ENCODE results near the gene SIDT1. TPM values are rescaled to one million over a fixed set of nuclear protein-coding genes. Genes with fewer than 3 reads are reported as not detected.

The SIDT1 gene
- total RNA-seq, 1 experiment from 2014 or later = not detected

GRCh38 chr3:113606539-113607218, 74.3 kb downstream of the SIDT1 start:
- peaks cover 1% of the 10 kb centered on the region; the same call in 1 of the 2 replicates for H3K27me3 ChIP-seq
- H3K4me3 ChIP-seq = no peak overlapping the region
- no peaks in the 10 kb centered on the region for H3K36me3 ChIP-seq
- H3K9me3 ChIP-seq = no peaks in the 10 kb centered on the region
- DNase-seq = no peak

GRCh38 chr3:113607219-113607596, 74.9 kb downstream of the SIDT1 start:
- no peaks in the 10 kb centered on the region; the same call in 1 of the 2 replicates for H3K27me3 ChIP-seq
- no peaks in the 10 kb centered on the region for H3K9me3 ChIP-seq
- H3K36me3 ChIP-seq = no peaks in the 10 kb centered on the region
- DNase-seq = no peak
- H3K4me3 ChIP-seq = no peak overlapping the region

- no peaks in the 10 kb centered on the region for H3K27me3 ChIP-seq
- no peak overlapping the region for H3K4me3 ChIP-seq
- H3K9me3 ChIP-seq = no peaks in the 10 kb centered on the region
- no peaks in the 10 kb centered on the region for H3K36me3 ChIP-seq
- no peak for DNase-seq
Measured at GRCh38 chr3:113614402-113614801, 82.0 kb downstream of the SIDT1 start.

GRCh38 chr3:113615976-113616375, 83.6 kb downstream of the SIDT1 start:
- Histone ChIP-seq H3K27me3 (no peaks in the 10 kb centered on the region), H3K36me3 (no peaks in the 10 kb centered on the region), H3K9me3 (no peaks in the 10 kb centered on the region), H3K4me3 (no peak overlapping the region)
- DNase-seq = no peak

GRCh38 chr3:113617726-113618125, 85.4 kb downstream of the SIDT1 start:
- H3K9me3 ChIP-seq = no peaks in the 10 kb centered on the region
- H3K36me3 ChIP-seq = no peaks in the 10 kb centered on the region
- DNase-seq = no peak
- H3K4me3 ChIP-seq = no peak overlapping the region
- no peaks in the 10 kb centered on the region for H3K27me3 ChIP-seq

- Histone ChIP-seq H3K27me3 (no peaks in the 10 kb centered on the region), H3K9me3 (no peaks in the 10 kb centered on the region), H3K4me3 (no peak overlapping the region), H3K36me3 (no peaks in the 10 kb centered on the region)
- DNase-seq = no peak
Measured at GRCh38 chr3:113620091-113620490, 87.7 kb downstream of the SIDT1 start.

GRCh38 chr3:113623324-113623723, 91.0 kb downstream of the SIDT1 start:
- DNase-seq = no peak
- Histone ChIP-seq H3K36me3 (no peaks in the 10 kb centered on the region), H3K9me3 (no peaks in the 10 kb centered on the region), H3K4me3 (no peak overlapping the region), H3K27me3 (no peaks in the 10 kb centered on the region)

GRCh38 chr3:113623811-113624210, 91.5 kb downstream of the SIDT1 start:
- Histone ChIP-seq H3K9me3 (no peaks in the 10 kb centered on the region), H3K36me3 (no peaks in the 10 kb centered on the region), H3K4me3 (no peak overlapping the region), H3K27me3 (no peaks in the 10 kb centered on the region)
- no peak for DNase-seq

- Histone ChIP-seq H3K36me3 (no peaks in the 10 kb centered on the region), H3K9me3 (no peaks in the 10 kb centered on the region), H3K4me3 (no peak overlapping the region), H3K27me3 (no peaks in the 10 kb centered on the region)
- no peak for DNase-seq
Measured at GRCh38 chr3:113625834-113626233, 93.5 kb downstream of the SIDT1 start.

- Histone ChIP-seq H3K4me3 (no peak overlapping the region), H3K9me3 (no peaks in the 10 kb centered on the region), H3K36me3 (no peaks in the 10 kb centered on the region), H3K27me3 (no peaks in the 10 kb centered on the region)
- peak; percentile 58 for DNase-seq
Measured at GRCh38 chr3:113626503-113627371, 94.4 kb downstream of the SIDT1 start.

GRCh38 chr3:113628316-113628715, 96.0 kb downstream of the SIDT1 start:
- Histone ChIP-seq H3K27me3 (no peaks in the 10 kb centered on the region), H3K36me3 (no peaks in the 10 kb centered on the region), H3K9me3 (no peaks in the 10 kb centered on the region), H3K4me3 (no peak overlapping the region)
- no peak for DNase-seq

- Histone ChIP-seq H3K27me3 (no peaks in the 10 kb centered on the region), H3K36me3 (no peaks in the 10 kb centered on the region), H3K4me3 (no peak overlapping the region), H3K9me3 (no peaks in the 10 kb centered on the region)
- no peak for DNase-seq
Measured at GRCh38 chr3:113628788-113629187, 96.4 kb downstream of the SIDT1 start.

GRCh38 chr3:113629584-113630421, 97.4 kb downstream of the SIDT1 start:
- DNase-seq = no peak
- H3K27me3 ChIP-seq = no peaks in the 10 kb centered on the region
- no peak overlapping the region for H3K4me3 ChIP-seq
- H3K9me3 ChIP-seq = no peaks in the 10 kb centered on the region
- no peaks in the 10 kb centered on the region for H3K36me3 ChIP-seq

GRCh38 chr3:113630956-113631542, 98.7 kb downstream of the SIDT1 start:
- no peak for DNase-seq
- Histone ChIP-seq H3K27me3 (no peaks in the 10 kb centered on the region), H3K4me3 (no peak overlapping the region), H3K36me3 (no peaks in the 10 kb centered on the region), H3K9me3 (no peaks in the 10 kb centered on the region)

GRCh38 chr3:113631573-113631972, 99.2 kb downstream of the SIDT1 start:
- Histone ChIP-seq H3K9me3 (no peaks in the 10 kb centered on the region), H3K27me3 (no peaks in the 10 kb centered on the region), H3K4me3 (no peak overlapping the region), H3K36me3 (no peaks in the 10 kb centered on the region)
- DNase-seq = no peak

GRCh38 chr3:113634782-113635474, 102.6 kb downstream of the SIDT1 start:
- H3K4me3 ChIP-seq = no peak overlapping the region
- no peak for DNase-seq
- H3K36me3 ChIP-seq = no peaks in the 10 kb centered on the region
- H3K27me3 ChIP-seq = no peaks in the 10 kb centered on the region
- no peaks in the 10 kb centered on the region for H3K9me3 ChIP-seq

Measured in MG63 (cell line).